Activated CD4-positive, alpha-beta T cell treated with anti-CD3 and anti-CD28 coated beads, Interleukin-10, Interleukin-2, amounts not matched to agents 100 ng/mL and 50 ng/mL, durations not matched to agents 16 hours and 8 hours (primary cell): ENCODE results near the gene DSTYK.
A peak's percentile ranks its signal among the peaks of the same experiment; 100 is the strongest.
"Not testable (repeated sequence)": the region's sequence is repeated elsewhere in the genome, so short reads cannot be mapped to it uniquely, and the experiment has no call there.

Source experiments
- DNase-seq: peaks from one replicate; pipeline ENCODE4 v3.0.0-alpha.2; 2020

The DSTYK gene

DNA sequence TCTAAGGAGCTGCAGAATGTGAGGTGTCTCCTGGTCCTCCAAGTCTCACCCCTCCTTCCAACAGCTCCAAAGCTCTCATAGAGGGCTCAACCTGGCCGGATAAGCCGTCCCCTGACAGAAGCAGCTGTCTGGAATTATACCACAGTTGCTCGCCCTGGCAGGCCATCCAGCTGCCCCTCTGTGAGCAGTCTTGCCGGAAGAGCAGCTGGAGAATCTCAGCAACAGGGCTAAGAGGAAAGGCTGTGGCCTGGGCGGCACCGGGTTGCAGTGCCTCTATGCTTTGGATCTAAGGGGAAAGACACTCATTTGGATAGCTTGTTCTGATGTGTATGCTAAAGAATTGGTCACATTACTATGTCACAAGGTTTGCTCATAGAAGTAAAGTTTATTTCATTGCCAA is 28.6 kb upstream of the DSTYK start:
- DNase-seq = no peak

DNA sequence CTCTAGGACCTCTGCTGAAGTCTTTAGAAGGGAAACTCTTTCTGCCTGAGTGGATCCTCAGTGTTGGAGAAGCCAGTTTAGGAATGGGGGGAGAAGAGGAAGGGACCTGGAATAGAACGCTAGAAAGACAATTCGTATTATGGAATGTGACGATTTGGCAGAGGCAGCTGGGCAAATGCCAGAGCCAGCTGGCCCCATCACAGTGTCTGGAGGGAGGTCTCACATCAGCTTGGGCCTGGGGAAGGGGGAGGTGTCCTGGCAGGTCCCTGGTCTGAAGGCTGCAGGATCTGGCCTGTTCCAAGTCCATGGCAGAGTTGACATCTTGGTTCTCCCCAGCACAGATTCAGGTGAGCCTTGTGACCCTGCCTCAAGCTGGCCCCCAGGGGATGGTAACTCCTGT is 27.6 kb upstream of the DSTYK start:
- no peak for DNase-seq

DNA sequence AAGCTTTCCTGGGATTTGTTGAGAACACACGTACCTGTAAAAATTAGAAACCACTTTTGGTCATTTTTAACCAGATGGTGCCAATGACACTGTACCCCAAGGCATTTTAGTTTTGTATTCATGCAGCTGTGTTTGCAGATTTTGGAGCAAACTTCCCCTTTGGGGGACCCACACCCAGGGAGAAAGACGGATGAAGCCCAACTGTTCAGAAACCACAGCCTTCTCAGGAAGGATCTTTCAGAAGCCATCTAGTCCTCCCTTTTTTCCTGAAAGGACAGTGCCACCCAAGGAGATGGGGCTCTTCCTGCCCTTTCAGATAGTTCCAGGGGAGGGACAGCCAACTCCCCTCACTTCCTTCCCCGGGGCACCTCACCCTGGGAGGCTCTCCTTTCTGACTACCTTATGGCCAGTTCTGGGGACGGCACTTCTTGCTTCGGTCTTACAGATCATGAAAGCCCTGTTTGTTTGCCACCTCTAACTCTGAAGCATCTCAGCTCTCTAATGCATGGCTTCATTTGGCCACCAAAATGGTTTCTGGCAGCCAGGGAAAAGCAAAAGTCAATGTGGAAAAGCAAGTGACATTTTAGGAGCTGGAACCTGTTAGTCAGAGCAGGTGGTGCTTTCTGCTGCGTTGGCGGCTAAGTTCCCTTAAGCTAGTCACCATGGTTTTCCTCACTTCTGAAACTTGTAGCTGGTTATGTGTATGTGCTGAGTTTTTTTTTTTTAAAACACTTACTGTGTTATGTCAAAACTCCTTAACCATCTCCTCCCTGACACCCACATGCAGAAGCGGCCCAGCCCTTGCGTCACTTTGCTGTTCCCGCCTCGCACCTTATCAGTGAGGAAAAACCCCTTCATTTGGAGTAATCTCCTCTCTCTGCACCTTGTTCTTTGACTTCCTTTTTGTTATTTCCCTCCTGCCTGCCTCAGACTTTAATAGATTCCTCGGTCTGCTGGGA is 26.3 kb upstream of the DSTYK start:
- peak; percentile 59 for DNase-seq

DNA sequence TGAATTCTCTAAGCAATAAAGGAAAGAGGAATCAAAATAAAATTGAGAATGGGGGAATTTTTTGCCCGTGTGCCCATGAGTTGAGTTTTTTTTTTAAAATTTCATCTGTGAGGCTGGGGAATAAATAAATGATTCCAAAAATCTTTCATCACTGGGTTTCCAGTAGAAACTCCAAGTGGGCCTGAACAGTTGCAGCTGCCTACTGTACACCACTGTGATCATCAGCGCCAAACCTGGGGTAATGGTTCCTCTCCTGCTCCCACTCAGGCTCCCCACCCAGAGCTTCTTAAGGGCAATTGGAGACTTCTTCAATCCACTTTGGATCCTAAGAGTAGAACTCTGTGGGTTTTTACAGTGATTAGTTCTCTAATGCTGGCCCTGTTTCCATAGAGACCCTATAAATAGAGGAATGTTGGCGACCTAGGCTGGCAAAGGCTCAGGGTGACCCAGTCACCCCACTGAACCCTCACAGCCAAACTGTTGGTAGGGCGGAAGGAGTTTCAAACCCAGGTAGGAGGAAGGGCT is 25.5 kb upstream of the DSTYK start:
- DNase-seq = no peak

DNA sequence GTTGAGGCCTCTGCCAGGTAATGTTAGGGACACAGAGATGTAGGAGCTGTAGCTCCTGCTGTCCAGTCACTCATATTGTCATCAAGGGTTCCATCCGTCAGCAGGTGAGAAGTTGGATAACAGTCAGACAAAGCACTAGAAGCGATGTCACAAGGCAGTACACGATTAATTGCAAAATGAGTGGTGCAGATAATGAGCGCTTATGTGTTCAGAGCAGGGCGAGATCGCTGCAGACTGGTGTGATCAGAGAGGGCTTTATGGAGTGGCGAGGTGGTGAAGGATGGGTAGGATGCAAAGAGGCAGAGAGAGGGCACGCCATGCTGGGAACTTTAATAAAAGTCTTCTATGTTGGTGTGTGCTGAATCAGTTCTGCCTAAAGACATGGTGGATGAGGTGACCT is 25.0 kb upstream of the DSTYK start:
- DNase-seq = no peak

DNA sequence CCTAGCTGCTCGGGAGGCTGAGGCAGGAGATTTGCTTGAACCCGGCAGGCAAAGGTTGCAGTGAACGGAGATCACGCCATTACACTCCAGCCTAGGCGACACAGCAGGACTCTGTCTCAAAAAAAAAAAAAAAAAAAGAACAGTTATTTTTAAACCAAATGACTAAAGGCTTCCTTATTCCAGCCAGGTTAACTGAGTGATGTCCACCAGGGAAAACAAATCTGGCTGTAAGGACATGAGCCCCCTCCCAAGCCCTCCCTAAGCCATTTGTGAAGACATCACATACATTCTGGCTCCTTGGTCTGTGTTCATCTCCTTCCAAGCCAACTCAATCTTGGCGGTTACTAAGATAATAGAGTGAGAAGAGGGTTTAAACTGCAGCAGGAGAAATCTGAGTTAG is 24.4 kb upstream of the DSTYK start:
- no peak for DNase-seq

DNA sequence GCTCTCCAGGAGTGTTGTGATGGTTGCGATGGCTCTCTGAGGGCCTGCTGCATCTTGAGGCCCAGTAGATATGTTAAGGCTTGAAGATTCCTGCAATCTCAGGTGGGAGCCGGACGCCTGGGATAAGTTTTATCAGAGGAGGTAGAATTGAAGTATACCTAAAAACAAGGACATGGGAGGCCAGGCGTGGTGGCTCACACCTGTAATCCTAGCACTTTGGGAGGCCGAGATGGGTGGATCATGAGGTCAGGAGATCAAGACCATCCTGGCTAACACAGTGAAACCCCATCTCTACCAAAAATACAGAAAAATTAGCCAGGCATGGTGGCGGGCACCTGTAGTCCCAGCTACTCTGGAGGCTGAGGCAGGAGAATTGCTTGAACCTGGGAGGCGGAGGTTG is 22.5 kb upstream of the DSTYK start:
- not testable (repeated sequence) for DNase-seq

DNA sequence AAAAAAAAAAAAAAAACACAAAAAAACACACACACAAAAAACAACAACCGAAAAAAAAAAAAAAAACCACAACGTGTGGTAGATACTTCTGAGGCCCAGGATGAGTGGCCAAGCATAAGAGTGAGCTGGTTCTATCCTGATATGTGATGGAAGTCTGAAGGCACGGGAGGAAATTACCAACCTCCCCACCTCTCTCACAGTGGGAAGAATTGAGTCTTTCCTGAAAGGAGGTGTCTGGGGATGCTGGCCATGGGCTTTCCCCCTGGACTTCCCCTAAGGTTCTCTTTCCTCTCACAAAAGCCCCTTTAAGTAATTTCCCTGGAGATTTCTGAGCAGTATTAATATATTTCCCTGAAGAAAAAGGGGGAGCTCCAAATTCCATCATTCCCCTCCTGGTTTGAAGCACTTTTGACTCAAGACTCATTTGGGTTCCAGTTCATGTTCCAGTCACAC is 21.5 kb upstream of the DSTYK start:
- peak; percentile 49 for DNase-seq

DNA sequence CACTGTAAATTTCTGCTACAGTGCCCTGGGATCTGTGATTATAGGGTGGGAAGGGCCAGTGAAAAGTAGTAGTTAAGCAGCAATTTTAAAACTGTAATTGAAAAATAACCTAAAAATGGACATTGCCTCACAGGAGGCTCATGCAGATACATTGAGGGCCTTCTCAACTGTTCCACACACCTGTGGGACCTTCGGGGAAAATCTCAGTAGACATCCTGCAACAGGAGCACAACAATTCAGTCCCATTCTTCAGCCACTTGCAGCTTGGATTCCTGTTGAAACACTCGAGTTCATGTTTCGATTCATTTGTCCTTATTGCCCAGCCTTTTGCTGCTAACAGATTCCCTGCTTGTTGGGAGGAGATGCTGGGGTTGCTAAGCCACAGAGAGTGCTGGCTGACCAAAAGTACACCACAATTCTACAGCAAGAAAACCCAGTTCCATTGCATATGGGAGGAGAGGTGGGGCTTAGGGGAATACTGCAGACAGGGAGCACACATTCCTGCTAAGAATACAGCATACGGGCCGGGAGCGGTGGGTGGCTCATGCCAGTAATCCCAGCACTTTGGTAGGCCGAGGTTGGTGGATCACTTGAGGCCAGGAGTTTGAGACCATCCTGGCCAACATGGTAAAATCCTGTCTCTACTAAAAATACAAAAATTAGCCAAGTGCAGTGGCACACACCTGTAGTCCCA is 20.8 kb upstream of the DSTYK start:
- no peak for DNase-seq

DNA sequence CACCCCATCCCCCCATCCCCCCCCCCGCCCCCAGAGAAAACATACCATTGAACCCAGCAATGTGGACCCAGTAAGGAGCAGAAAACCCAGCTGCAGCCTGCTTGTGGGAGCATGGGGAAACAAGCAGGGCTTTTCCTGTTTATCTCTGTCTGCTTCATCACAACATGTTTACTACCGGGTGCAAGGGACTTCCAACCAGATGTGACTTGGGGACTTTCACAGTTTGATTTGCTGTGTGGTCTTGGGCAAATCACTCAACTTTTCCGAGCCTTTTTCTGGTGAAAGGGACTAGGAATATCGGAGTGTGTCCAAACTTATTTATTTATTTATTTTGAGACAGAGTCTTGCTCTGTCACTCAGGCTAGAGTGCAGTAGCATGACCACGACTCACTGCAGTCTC is 19.5 kb upstream of the DSTYK start:
- no peak for DNase-seq

DNA sequence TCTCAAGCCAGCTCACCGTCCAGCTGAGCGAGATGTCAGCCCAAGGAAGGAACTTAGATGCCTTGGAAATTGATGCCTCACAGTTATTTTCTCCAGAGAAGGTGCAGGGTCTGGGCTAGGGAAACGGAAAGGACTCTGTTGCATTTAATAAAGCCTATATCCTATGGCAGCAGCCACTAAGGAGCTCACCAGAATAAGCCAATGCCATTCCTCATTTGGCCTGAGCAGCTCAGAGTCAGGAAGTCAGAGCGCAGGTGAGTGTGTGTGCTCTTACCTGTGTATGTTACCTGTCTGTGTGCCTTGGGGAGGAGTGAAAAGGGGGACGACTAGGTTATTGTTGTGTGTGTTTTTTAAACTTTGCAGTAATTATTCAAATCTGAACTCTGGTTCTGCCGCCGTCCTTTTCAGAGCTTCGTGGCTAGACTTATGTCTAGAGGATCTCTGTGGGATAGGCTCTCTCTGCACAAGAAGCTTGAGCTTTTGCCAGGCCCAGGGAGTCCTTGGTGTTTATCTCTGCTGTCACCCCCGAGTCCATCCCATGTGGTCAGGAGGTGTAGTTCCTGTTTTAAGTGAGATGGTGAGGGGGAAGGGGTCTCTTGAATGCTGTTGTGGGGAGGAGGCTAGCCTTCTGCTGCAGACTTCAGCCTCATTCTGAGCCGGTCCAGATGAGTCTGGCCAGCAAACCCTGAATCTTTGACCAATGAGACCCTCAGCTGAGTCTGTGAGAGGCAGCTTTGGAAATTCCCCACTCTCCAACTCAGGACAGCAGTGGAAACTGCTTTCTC is 18.6 kb upstream of the DSTYK start:
- DNase-seq = no peak

DNA sequence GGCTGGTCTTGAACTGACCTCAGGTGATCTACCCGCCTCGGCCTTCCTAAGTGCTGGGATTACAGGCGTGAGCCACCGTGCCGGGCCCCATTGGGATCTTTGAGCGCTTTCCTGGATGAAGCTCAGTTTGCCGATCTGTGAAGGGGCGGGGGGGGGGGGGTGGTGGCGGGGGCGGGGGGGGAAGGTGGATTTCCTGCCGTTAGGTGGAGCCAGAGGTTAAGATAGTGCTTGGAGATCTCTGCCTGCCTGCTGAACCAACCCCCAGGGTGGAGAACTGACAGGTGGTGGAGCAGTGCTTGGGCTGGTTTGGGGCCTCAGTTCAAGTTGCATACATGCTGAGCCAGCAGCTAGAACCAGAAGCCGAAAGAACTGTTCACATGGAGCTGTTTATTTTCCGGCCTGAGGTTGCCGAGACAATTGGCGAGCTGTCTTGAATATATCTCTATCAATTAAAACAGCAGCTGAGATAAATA is 17.9 kb upstream of the DSTYK start:
- DNase-seq = peak; percentile 88

DNA sequence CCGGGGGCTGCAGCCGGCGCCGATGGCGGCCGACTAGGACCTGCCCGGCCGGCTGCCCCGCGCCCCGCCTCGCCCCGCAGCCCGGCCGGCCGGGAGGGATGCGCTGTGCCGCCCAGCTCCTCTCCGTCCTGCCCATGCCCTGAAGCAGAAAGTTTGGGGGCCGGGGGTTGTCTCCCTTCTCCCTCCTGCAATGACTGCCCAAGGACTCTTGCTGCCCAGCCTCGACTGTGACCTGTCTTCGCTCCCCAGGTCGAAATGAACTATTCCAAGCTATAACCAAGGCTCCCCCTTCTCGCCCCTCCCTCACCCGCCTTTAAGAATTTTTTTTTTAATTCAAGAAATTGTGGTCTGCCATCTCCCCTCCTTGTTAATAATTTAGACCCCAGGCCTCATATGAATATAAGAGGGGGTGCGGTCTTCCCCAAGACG is 16.6 kb upstream of the DSTYK start:
- no peak for DNase-seq

DNA sequence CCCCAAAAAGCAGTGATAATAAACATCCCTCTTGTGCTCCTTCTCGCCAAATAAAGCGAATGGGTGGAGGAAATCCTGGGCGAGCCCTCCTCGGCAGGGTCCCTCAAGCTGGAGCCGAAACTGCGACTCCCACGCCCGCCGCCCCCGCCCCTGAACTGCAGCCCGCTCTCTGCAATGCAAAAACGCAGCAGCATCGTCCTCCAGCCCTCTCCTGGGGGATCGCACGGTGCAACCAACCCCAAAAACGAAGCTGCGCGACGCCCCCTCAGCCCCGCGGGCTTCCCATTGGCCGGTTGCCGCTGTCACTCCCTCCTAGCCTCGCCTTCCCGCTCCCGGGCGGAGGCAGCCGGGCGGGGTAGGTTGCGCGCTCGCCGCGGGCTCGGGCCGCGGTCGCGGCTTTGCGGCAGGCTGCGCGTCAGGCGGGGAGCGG is 16.1 kb upstream of the DSTYK start, which contains the start of gene TMCC2:
Gene TMCC2 (plus strand): TSS at position 363 of the 430 bp plus-strand sequence. CDS start 619 bp downstream, outside the sequence.
- DNase-seq = peak; percentile 88

DNA sequence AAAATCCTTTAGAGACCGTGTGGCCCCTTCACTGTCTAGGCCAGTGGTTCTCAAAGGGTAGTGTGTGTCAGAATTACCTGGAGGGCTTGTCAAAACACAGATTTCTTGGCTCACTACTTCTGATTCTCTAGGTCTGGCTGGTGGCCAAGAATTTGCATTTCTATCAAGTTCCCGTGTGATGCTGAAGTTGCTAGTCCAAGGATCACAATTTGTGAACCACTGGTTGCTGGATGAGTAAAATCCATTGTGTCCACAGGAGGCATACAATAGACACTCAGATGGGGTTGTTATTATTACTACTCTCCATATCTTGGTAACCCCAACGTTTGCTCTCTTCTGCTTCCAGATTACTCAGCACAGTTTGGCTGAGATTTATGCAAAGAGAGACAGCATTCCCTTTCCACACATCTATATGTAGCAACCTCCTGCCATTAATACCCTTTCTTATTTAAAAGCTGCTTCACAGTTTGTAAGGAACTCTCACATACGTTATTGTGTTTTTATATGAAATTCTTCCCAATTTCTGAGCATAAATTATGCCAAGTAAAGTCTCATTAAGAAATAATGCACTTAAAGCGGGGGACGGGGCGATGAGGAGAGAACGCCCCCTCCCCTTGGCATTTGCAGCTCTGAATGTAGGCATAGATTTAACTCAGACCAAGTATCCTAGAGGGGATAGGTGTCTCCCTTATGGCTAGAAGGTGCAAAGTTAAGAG is 15.5 kb upstream of the DSTYK start:
- DNase-seq = no peak

DNA sequence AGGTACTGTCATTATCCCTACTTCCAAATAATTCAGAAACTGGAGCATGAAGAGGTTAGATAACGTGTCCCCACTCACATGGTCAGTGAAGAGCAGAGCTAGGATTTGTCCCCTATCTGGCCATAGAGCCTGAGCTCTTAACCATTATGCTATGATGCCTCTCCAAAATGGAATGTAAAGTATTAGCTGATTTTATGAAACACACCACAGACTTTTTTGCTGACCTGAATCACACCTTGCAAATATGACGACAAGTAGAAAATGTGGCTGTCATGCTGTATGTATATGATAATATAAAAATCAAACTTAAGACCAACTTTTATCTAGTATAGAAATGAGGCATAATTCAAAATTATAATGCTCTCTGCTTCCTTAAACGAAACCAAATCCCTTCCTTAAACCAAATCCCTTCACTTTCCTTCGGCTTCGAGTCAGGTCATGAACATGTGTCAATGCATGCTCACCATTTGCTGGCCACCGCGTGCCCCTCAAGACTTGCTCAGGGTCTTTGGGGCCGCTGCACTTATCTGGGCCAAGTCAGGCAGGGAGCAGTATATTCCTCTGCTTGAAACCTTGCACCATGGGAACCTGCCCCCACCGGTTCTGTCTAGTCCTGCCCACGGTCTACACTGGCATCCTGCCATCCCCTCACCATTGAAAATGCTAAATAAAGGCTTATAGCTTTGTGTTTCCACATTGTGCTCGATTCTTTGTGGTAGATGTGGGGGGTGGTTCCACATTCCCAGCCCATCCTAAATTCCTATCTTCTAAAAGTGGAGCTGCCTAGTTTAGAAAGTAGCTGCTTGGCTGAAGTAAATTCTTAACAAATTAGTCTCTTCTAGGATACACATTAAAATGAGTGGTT is 14.6 kb upstream of the DSTYK start:
- DNase-seq = no peak

DNA sequence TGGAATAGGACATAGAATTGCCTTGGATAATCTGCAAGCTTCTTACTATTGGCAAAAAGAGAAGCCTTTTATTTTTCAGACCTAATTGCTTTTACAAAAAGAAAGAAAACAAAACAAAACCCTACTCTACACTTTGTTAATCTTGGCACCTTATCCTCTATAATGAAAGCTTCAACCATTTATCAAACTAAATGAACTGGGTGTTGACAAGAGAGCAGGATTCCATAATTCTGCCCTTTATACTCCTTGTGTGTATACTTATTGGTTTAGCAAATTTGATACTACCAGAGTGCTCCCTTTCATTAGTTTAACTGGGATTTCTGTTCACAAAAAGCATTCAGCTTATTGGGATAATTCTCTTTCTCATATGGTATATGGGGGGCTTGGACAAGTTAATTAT is 13.2 kb upstream of the DSTYK start:
- no peak for DNase-seq

DNA sequence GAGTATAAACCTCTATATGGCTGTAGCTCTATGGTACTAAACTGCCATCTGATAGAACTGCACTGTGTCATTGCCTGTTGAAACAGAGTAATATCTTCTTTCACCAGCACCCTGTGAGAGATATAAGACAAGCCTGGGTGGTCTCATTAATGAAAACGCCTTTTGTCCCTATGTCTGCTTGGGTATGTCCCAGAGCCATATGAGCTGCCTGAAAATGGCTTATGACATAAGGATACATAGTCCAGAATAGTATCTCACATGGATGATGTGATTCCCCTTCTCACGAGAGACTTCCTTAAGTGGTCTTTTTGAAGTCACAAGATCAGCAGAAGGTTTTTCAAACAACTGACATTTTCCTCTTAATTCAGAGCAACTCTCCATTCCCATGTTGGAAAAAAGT is 8.9 kb upstream of the DSTYK start:
- no peak for DNase-seq

DNA sequence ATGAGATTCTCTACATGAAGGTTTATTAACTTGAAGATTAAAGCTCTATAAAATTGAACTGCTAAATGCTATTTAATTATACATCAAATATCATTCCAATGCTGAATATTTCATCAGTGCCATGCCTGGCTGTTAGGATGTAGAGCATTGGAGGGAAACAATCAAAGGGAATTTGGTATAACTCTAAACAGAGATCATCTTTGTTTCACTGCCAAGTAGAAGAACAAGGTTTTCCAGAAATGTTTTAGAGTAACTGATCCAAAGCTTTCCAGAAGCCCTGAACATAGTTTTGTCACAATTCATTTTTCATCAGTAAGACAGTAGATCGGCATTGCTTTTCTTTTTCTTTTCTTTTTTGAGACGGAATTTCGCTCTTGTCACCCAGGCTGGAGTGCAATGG is 5.9 kb upstream of the DSTYK start:
- no peak for DNase-seq

DNA sequence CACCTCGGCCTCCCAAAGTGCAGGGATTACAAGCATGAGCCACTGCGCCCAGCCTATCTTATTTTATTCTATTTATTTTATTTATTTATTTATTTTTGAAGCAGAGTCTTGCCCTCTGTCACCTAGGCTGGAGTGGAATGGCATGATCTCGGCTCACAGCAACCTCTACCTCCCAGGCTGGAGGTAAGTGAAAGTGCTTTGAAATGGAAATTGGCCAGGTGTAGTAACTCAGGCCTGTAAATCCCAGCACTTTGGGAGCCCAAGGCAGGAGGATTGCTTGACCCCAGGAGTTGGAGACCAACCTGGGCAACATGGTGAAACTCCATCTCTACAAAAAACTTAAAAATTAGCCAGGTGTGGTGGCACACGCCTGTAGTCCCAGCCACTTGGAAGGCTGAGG is 5.1 kb upstream of the DSTYK start:
- DNase-seq = no peak

DNA sequence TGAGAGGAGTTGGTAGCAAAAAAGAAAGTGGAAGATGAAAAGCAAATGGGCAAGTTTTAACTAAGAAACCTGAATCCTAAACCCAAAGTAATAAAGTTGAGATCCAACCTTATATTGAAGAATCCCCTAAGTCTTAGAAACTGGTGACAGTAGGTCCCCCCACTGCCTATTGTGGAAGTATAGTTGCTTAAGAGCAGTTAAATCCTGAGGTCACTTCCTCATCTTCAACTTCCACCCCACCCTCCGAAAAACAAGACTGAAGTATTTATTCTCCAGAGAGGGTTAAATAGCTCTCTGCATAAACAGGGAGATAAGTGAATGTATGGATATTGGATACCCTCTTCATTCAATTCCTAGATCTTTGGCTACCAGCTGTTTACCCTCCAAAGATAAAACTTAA is 3.3 kb upstream of the DSTYK start:
- DNase-seq = no peak
